UCSD-AML1 (cell line): ENCODE results near the gene LRRK1.

Source experiments
- DNase-seq: peaks from one replicate; lab custom pipeline; 2025; ENCODE audit not compliant: unreplicated experiment; lab: John Stamatoyannopoulos, UW

Gene LRRK1

GRCh38 chr15:100968050-100968966, 49.2 kb downstream of the LRRK1 start:
- DNase-seq = no peak

- DNase-seq = no peak
Observed at GRCh38 chr15:100972975-100973350, 53.8 kb downstream of the LRRK1 start.

GRCh38 chr15:100973351-100974111, 54.4 kb downstream of the LRRK1 start:
- DNase-seq = no peak

GRCh38 chr15:100975043-100975442, 55.9 kb downstream of the LRRK1 start:
- no peak for DNase-seq

GRCh38 chr15:100980410-100981046, 61.4 kb downstream of the LRRK1 start:
- DNase-seq = no peak

- no peak for DNase-seq
Observed at GRCh38 chr15:100981086-100981485, 61.9 kb downstream of the LRRK1 start.

GRCh38 chr15:100983221-100983620, 64.1 kb downstream of the LRRK1 start:
- DNase-seq = no peak

- DNase-seq = no peak
Observed at GRCh38 chr15:100985401-100985800, 66.2 kb downstream of the LRRK1 start.

GRCh38 chr15:100986158-100986896, 67.2 kb downstream of the LRRK1 start:
- no peak for DNase-seq

- no peak for DNase-seq
Observed at GRCh38 chr15:100987143-100987542, 68.0 kb downstream of the LRRK1 start.

- DNase-seq = no peak
Observed at GRCh38 chr15:100988297-100988696, 69.1 kb downstream of the LRRK1 start.

- DNase-seq = no peak
Observed at GRCh38 chr15:100988857-100989256, 69.7 kb downstream of the LRRK1 start.

GRCh38 chr15:100994597-100995446, 75.7 kb downstream of the LRRK1 start:
- no peak for DNase-seq

GRCh38 chr15:100995471-100996430, 76.6 kb downstream of the LRRK1 start:
- no peak for DNase-seq

GRCh38 chr15:100997442-100997841, 78.3 kb downstream of the LRRK1 start:
- DNase-seq = no peak

- no peak for DNase-seq
Observed at GRCh38 chr15:100998630-100999029, 79.5 kb downstream of the LRRK1 start.

- DNase-seq = no peak
Observed at GRCh38 chr15:100999369-100999768, 80.2 kb downstream of the LRRK1 start.

GRCh38 chr15:101000271-101000681, 81.1 kb downstream of the LRRK1 start:
- no peak for DNase-seq

- no peak for DNase-seq
Observed at GRCh38 chr15:101001056-101001455, 81.9 kb downstream of the LRRK1 start.
